ENCODE measurements around the gene PAQR5.
"Not testable (repeated sequence)": the region's sequence is repeated elsewhere in the genome, so short reads cannot be mapped to it uniquely, and the experiment has no call there.

PAQR5 gene

DNA sequence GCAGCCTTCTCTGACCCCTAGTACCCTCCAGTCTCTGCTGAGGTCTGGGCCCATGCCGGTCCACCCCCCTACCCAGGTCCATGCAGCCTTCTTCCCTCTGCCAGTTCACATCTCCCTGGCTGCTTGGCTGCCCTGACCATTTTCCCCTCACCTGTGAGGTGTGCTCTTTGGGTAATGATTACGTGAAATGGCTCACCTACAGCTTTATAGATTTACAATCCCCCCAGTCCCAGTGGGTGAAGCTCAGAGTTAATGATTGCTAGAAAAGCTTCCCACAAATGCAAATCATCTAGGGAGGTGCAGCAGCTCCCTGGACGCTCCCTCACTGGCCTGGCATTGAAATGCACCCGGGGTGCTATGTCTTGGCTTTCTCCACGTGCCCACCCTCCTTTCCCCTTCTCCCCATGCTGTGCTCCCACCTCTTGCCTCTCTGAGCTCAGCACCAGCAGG lies 18.7 kb downstream of the PAQR5 start:
- DNase-seq: no peak

GRCh38 chr15:69318033-69318432 lies 19.3 kb downstream of the PAQR5 start:
- no peak for DNase-seq

DNA sequence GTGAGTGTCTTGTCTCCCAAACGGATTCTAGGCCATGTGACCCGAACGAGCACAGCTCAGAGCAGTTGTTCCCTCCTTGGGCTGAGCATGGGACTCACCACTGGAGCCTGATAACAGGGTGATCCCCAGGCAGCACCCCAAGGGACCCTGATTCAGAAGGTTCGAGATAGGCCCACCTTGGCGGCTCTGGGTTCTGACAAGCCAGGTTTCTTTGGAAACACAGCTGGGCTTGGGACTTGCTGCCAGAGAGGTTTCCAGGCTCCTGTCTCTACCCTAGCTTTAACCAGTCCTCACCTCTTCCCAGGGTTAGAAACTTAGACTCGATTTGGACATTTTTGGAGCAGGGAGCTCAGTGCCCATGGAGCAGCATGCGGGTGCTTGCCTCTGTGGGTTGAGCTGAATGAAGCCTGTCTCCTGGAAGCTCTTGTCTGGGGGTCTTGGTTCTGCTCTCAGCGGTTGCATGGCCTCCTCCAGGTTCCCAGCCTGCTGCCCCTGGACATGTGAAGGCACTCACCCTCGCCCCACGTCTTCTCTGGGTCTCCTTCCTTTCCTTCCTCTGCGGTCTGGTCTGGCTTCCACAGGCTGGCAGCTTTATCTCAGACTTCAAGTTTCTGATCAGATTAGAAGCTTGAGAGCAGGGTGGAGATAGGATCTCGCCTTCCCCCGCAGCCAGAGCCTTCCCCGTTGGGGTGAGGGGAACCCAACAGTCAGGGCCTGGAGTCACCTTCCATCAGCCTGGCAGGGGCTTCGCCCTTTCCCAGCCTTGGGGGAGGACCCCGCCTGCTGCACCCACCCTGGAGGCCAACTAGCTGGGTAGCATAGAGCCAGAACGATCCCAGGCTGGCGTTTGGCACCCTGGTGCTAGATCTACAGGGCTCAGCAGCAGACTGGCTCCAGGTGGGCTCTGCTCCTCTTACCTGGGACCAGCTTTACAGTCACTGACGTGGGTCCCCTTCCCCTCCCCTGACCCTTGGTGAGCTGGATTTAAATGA lies 21.0 kb downstream of the PAQR5 start:
- no peak for DNase-seq

DNA sequence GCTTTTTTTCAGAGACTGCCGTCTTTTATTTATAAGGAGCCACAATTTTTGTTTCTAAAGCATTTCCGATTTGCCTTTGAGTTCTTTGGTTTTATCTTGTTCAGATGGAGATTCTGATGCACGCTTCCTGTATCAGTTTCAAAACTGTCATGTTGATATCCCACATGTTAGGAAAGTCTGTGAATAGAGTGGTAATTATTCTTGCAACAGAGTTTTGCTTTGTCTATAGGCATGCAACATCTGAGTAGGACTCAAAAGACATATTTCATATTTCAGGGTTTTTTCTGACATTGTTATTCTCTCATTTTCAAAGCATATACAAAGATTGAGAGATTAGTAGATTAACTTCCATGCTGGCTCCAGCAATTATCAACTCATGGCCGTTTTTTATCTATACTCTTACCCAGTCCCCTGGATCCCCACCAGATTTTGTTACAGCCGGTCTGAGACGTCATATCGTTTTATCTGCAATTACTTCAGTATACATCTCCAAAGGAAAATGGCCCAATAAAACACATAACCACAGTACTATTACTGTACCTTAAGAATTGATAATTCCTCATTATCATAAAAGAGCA lies 22.4 kb downstream of the PAQR5 start:
- no peak for DNase-seq

- no peak for DNase-seq
These were observed 25.2 kb downstream of the PAQR5 start for GRCh38 chr15:69323893-69324430.

GRCh38 chr15:69324565-69324964 lies 25.9 kb downstream of the PAQR5 start:
- no peak for DNase-seq

DNA sequence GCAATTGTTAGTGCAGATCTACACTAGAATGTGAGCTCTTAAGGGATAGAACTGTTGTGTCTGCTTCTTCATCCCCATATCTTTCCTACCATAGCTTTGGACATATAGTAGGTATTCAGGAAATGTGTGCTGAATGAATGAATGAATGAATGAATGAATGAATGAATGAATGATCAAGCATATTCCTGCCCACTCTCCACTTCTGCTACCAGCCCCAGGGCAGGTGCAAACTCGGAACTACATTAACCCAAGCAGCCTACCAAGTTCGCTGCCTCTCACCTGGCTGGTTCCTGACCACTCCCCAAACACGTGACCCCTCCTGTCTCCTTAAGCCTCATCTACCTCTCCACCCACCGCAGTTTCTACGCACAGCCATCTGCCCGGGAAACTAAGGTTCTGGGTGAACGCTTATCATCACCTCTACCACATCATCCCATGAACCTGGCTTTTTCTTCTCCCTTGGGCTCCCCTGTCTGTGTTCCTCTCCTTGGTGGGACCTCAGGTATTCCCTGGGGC lies 26.8 kb downstream of the PAQR5 start:
- DNase-seq: no peak

DNA sequence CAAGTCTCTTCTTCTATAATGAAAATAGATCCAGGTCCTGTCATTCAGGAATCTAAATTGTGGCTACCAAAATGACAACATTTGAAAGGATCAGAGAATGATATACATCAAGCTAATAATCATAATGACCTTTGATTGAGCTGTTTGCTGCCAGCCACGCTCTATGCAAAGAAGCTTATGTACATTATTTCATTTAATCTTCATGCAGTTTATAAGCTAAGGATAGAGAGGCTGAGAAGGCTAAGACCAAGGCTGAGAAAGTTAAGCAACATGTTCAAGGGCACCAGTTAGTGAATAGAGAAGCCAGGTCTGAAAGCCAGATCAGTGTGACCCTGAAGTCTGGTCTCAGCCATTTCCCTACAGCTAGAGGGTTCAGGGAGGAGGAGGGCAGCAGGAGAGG lies 29.4 kb downstream of the PAQR5 start:
- DNase-seq: no peak

- no peak for DNase-seq
These were observed 30.0 kb downstream of the PAQR5 start for GRCh38 chr15:69328739-69329138.

DNA sequence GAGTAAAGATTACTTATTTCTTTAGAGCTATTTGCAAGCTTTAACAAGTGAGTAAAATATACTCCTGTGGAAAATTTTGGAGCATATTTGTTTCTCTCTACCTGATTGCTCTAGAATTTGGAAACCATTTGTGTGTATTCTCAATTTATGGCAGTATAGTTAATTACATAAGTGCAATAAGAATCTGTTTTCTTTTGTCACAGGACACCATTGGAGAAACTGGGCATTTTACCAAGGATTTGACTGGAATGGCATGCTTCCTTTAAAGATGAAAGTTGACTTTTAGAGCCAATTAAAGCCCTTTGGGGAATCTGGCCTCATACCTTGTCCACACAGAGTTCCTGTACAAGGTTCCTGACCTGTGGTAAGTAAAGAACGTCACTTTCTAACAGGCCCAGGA lies 38.4 kb downstream of the PAQR5 start:
- DNase-seq: no peak

GRCh38 chr15:69338535-69339213 lies 40.0 kb downstream of the PAQR5 start:
- DNase-seq: no peak

- not testable (repeated sequence) for DNase-seq
These were observed 40.5 kb downstream of the PAQR5 start for GRCh38 chr15:69339214-69339543.

DNA sequence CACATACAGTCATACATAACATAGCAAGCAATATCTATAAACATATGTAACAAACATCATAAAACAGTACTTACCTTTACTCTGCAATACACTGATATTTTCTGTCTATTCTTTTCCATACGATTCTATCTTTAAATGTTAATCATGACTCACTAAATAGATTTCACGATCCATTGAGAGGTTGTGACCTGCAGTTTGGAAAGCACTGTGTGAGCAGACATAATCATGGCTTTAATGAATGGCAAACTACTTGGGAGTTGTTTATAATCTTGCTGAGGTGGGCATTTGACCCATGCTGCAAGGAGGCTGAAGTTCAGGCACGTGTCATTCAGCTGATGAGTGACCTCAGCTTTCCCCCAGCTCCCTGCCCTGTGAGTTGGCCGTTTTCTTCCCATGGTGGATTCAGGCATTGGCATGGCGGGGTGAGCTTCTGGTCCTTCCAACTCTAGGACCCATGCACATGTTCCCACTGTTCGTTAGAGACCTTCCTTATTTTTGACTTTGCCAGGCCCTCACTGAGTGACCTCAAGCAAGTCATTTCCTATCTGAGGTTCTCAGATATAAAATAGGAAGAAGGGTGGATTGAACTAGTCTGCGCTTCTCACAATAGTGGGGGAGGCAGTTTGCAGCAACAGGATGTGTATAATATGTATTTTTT lies 41.7 kb downstream of the PAQR5 start:
- no peak for DNase-seq

GRCh38 chr15:69341356-69341755 lies 42.6 kb downstream of the PAQR5 start:
- no peak for DNase-seq

DNA sequence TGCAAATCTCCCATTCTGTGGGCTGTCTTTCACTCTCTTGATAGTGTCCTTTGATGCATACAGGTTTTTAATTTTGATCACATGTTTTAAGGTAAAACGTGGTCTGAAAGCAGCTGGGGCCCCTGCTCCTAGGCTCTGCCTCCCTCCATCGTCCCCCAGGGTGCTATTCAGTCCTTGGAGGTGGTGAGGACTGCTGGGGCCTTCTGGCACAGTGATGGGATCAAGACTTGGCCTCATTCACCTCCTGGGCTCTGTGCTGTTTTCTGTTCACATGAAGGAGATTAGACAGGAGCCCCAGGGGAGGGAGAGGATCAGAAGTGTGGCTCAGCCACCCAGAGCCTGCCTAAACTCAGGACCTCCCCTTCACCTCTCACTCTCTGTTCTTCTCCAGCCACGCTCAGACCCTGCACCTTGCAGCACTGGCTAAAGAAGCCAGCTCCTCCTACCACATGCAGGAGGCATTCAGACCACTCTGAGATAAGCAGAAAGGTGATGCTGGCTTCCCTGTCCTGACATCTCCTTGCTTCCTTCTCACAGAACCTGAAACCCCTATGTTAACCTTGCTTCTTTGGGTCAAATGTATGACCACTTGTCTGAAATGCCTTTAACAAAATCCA lies 43.9 kb downstream of the PAQR5 start:
- no peak for DNase-seq

DNA sequence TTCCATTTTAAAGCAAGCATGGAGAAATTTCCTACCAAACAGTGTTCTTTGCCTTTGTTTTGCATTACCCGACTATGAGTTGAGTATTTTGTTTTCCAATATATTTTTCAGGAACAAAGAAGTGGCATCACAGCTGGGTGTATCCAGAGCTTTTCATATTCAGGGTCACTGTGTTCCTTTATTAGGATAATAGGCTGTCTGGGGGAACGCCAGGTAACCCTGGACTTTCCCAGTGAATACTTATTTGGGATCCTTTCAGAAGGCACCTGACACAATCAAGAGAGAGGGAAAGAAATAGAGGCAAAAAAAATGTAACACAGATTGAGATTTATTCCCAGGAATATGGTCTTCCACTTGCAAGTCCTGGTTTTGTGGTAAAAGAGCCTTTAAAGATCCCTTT lies 44.4 kb downstream of the PAQR5 start:
- DNase-seq: no peak

GRCh38 chr15:69344238-69344637 lies 45.5 kb downstream of the PAQR5 start:
- DNase-seq: no peak

GRCh38 chr15:69346112-69346511 lies 47.4 kb downstream of the PAQR5 start:
- no peak for DNase-seq

DNA sequence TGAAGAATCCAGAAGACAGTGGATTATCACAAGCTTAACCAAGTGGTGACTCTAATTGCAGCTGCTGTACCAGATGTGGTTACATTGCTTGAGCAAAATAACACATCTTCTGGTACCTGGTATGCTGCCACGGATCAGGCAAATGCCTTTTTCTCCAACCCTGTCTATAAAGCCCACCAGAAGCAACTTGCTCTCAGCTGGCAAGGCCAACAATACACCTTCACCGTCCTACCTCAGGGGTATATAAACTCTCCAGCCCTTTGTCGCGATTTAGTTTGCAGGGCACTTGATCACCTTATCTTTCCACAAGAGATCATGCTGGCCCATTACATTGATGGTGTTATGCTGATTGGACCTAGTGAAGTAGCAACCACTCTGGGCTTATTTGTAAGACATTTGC lies 52.6 kb downstream of the PAQR5 start:
- no peak for DNase-seq

DNA sequence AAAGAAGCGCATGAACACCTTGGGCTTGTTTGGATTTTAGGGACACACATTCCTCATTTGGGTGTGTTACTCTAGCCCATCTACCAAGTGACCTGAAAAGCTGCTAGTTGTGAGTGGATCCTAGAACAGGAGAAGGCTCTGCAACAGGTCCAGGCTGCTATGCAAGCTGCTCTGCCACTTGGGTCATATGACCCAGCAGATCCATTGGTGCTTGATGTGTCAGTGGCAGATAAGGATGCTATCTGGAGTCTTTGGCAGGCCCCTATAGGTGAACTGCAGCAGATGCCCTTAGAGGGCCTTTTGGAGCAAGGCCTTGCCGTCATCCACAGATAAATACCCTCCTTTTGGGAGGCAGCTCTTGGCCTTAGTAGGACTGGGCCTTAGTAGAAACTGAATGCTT lies 53.2 kb downstream of the PAQR5 start:
- DNase-seq: no peak

GRCh38 chr15:69357773-69358771 lies 59.4 kb downstream of the PAQR5 start:
- no peak for DNase-seq
